GM12878 (cell line): ENCODE measurements around the gene RAB21. TPM values are rescaled to one million over a fixed set of nuclear protein-coding genes. Genes with fewer than 3 reads are reported as not detected.

ENCODE experiments used
- ATAC-seq: fragments of 200-7000 bp; cut with Tn5 transposase; 3 replicates; pipeline ENCODE4 v1.9.1; 2020; ENCODE audit warnings: mild to moderate bottlenecking, moderate library complexity
- BruUV-seq: library from RNA; stranded (reverse); fragments of 400-500 nt; replicated peaks from 2 replicates; lab custom pipeline; 2021; lab: Mats Ljungman, UMichigan
- CTCF ChIA-PET: fragments of 300-600 bp; sonication (Branson Sonifier 250); formaldehyde crosslinking; extraction: SDS; loops from one replicate; lab custom pipeline; 2021; ENCODE audit warnings: inconsistent platforms; lab: Yijun Ruan, JAX
- POLR2A ChIA-PET: fragments of 350-600 bp; formaldehyde crosslinking; extraction: SDS; loops from one replicate; lab custom pipeline; 2021; ENCODE audit warnings: inconsistent platforms; lab: Charles Lee
- RAD21 ChIA-PET: fragments of 300-600 bp; sonication (Branson Sonifier 250); formaldehyde crosslinking; loops from one replicate; lab custom pipeline; 2023; ENCODE audit warnings: antibody characterized with exemption; ENCODE audit not compliant: unreplicated experiment; lab: Charles Lee
- SMC1A ChIA-PET: fragments of 300-600 bp; sonication (Branson Sonifier 250); formaldehyde crosslinking; loops from one replicate; lab custom pipeline; 2023; ENCODE audit not compliant: unreplicated experiment, uncharacterized antibody; lab: Charles Lee
- DNase-seq: peaks from one replicate; pipeline ENCODE4 v3.0.0-alpha.2; 2011; ENCODE audit warnings: low read depth, low spot score
- FAIRE-seq: peaks from 3 replicates; lab custom pipeline; 2011; peaks lifted over from hg19 to GRCh38; lab: Jason Lieb, UNC
- H2AFZ ChIP-seq: 2 replicates; pipeline ENCODE4 v1.6.0; 2011; ENCODE audit warnings: low read depth, low read length, control low read depth; ENCODE audit not compliant: control insufficient read depth
- H3K27ac ChIP-seq: 2 replicates; pipeline ENCODE4 v1.5.1; 2011; ENCODE audit warnings: control low read depth; ENCODE audit not compliant: control insufficient read depth, insufficient read depth
- H3K27me3 ChIP-seq, 2 experiments: replicated peaks in 1 of 2; 2 replicates each; pipeline versions ENCODE4 v1.6.0 to v1.6.1; 2011; ENCODE audit warnings: low read length in 1 of 2; ENCODE audit not compliant: control insufficient read depth in 2 of 2, insufficient read depth in 2 of 2
- H3K36me3 ChIP-seq, 2 experiments: 2 replicates each; pipeline ENCODE4 v1.5.1; 2011; ENCODE audit warnings: low read length in 1 of 2; ENCODE audit not compliant: control insufficient read depth in 2 of 2, insufficient read depth in 2 of 2
- H3K4me1 ChIP-seq: 2 replicates; pipeline ENCODE4 v1.6.1; 2011; ENCODE audit warnings: mild to moderate bottlenecking, low read length, moderate library complexity, mixed read lengths; ENCODE audit not compliant: control insufficient read depth, insufficient read depth
- H3K4me2 ChIP-seq: 2 replicates; pipeline ENCODE4 v1.6.0; 2011; ENCODE audit warnings: control low read depth; ENCODE audit not compliant: control insufficient read depth, insufficient read depth
- H3K4me3 ChIP-seq: fragments of 200-600 bp; sonication (generic); 2 replicates; pipeline ENCODE4 v1.5.1; 2016
- H3K79me2 ChIP-seq: 2 replicates; pipeline ENCODE4 v1.6.0; 2011; ENCODE audit warnings: low read length; ENCODE audit not compliant: control insufficient read depth, insufficient read depth
- H3K9ac ChIP-seq: 2 replicates; pipeline ENCODE4 v1.8.0; 2011; ENCODE audit warnings: low read length, control low read depth, mixed read lengths; ENCODE audit not compliant: control insufficient read depth, insufficient read depth
- H3K9me3 ChIP-seq: replicated peaks from 3 replicates; pipeline ENCODE4 v1.5.1; 2011; ENCODE audit warnings: mild to moderate bottlenecking, low read length; ENCODE audit not compliant: control insufficient read depth, insufficient read depth
- H4K20me1 ChIP-seq: 2 replicates; pipeline ENCODE4 v1.6.0; 2011; ENCODE audit not compliant: control insufficient read depth, insufficient read depth
- E2F8 ChIP-seq: fragments of 450-650 bp; IDR thresholded peaks from 2 replicates; pipeline ENCODE4 v1.6.1; 2018; ENCODE audit warnings: mild to moderate bottlenecking, low read depth, moderate library complexity; ENCODE audit not compliant: partially characterized antibody
- ELK1 ChIP-seq: IDR thresholded peaks from 2 replicates; pipeline ENCODE4 v1.6.1; 2012; ENCODE audit warnings: low read depth, low read length, improper control_type of control experiment
- KAT2A ChIP-seq: conservative IDR thresholded peaks from 2 replicates; pipeline ENCODE4 v1.6.1; 2011; ENCODE audit warnings: low read depth, low read length; ENCODE audit not compliant: control insufficient read depth
- MEF2A ChIP-seq: IDR thresholded peaks from 2 replicates; pipeline ENCODE4 v1.6.1; 2011; ENCODE audit warnings: low read depth, mild to moderate bottlenecking, low read length, moderate library complexity; ENCODE audit not compliant: insufficient read depth
- MEF2B ChIP-seq: fragments of 450-650 bp; IDR thresholded peaks from 2 replicates; pipeline ENCODE4 v1.6.1; 2018; ENCODE audit warnings: mild to moderate bottlenecking, moderate library complexity; ENCODE audit not compliant: partially characterized antibody, poor library complexity, severe bottlenecking
- NR2C1 ChIP-seq: fragments of 450-650 bp; IDR thresholded peaks from 2 replicates; pipeline ENCODE4 v1.6.1; 2017; ENCODE audit warnings: antibody characterized with exemption, mild to moderate bottlenecking, moderate library complexity
- NRF1 ChIP-seq: conservative IDR thresholded peaks from 2 replicates; pipeline ENCODE4 v1.6.1; 2011; ENCODE audit warnings: mild to moderate bottlenecking, low read depth, low read length, improper control_type of control experiment
- POLR2A ChIP-seq: IDR thresholded peaks from 2 replicates; pipeline ENCODE4 v1.6.1; 2011; ENCODE audit warnings: low read depth, mild to moderate bottlenecking, low read length
- TAF1 ChIP-seq: IDR thresholded peaks from 2 replicates; pipeline ENCODE4 v1.6.1; 2011; ENCODE audit warnings: mild to moderate bottlenecking, low read depth, low read length, borderline replicate concordance
- TBL1XR1 ChIP-seq: IDR thresholded peaks from 2 replicates; pipeline ENCODE4 v1.6.1; 2012; ENCODE audit warnings: low read depth, low read length, improper control_type of control experiment
- TCF3 ChIP-seq: IDR thresholded peaks from 2 replicates; pipeline ENCODE4 v1.6.1; 2012; ENCODE audit warnings: low read depth, mild to moderate bottlenecking, low read length, borderline replicate concordance; ENCODE audit not compliant: insufficient read depth
- WRNIP1 ChIP-seq: IDR thresholded peaks from 2 replicates; pipeline ENCODE4 v1.6.1; 2011; ENCODE audit warnings: low read depth, low read length, improper control_type of control experiment, borderline replicate concordance
- WGBS: methylation state at CpG from one replicate; pipeline ENCODE4 v1.1.6; 2016; ENCODE audit warnings: low lambda C conversion rate; ENCODE audit not compliant: insufficient replicate concordance, insufficient coverage; ENCODE audit errors: missing lambda C conversion rate; 5-methylcytosine and 5-hydroxymethylcytosine counted together
- in situ Hi-C: fragments of 300-500 bp; cut with MboI; formaldehyde crosslinking; loops from 9 replicates; pipeline ENCODE4 v1.14.3; 2018; ENCODE audit warnings: mixed read lengths
- intact Hi-C: fragments of 100-400 bp; cut with micrococcal nuclease; formaldehyde crosslinking; loops from one replicate; pipeline ENCODE4 v1.14.2; 2022; ENCODE audit not compliant: unreplicated experiment
- polyA plus RNA-seq, 11 experiments: library from polyadenylated mRNA; depleted of rRNA in 4 of 11; unstranded in 6 of 11; stranded (reverse) in 5 of 11; fragments of >200 nt; fragmentation: Nextera tagmentation in 4 of 11; fragmentation: Illumina TruSeq in 1 of 11; extraction: Ambion mirVana in 4 of 11; extraction: Trizol in 1 of 11; gene quantifications; 1 replicate in 1 of 11; 2 replicates in 10 of 11; pipeline versions ENCODE4 v1.2.1 to v1.2.3, GENCODE V29; 2011 to 2016; ENCODE audit warnings: inconsistent platforms in 2 of 11, missing spikeins in 2 of 11, low read depth in 1 of 11
- total RNA-seq, 4 experiments: library from RNA; depleted of rRNA in 3 of 4; stranded (reverse); fragments of >200 nt in 3 of 4; fragmentation: Illumina TruSeq in 1 of 4; extraction: Trizol in 1 of 4; gene quantifications; 2 replicates each; pipeline versions ENCODE4 v1.2.1 to v1.2.3, GENCODE V29; 2013 to 2021

Gene RAB21
- total and polyA plus RNA-seq, 10 of the 15 experiments (the other 5 are each of a cell fraction or from before 2014, with no cell fraction given): 2.8 to 42.8 (median 16.1) TPM

DNA sequence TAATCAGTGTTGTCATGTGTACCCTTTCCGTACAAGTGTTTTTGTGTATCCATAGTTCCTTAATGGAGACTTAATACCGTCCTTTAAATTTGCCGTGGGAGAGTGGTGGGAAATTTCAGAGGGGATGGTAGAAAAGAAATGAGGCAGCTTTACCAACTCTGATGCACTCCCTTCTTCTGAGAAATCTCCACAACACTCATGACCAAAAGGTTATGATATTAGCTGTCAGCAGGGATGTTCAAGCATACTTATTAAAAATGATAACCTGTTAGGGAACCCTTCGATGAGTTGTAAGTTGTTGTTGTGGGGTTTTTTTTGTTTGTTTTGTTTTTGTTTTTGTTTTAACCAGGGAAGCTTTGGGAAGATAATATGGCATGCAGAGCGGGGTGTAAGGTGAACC, 12.5 kb downstream of the RAB21 start:
- in situ Hi-C loops: no loop called here
- Histone ChIP-seq H3K9ac (no peak overlapping the region), H3K4me1 (no peaks in the 10 kb centered on the region), H3K9me3 (peaks cover 19% of the 10 kb centered on the region), H3K4me3 (no peak overlapping the region), H3K4me2 (no peak overlapping the region), H2AFZ (no peak overlapping the region)
- no peak for FAIRE-seq
- 33% methylated on average over 5 of the region's 5 CpGs for WGBS
- TF ChIP-seq NRF1 (no peak), NR2C1 (no peak)
- TF ChIP-seq, all 136 proteins: peak for 0
- Histone ChIP-seq H4K20me1 (no peaks in the 10 kb centered on the region), H3K79me2 (peaks cover 66% of the 10 kb centered on the region), H3K27ac (no peak overlapping the region), H3K36me3 (peaks cover 0 to 6% of the 10 kb centered on the region in 2 experiments), H3K27me3 (no peaks in the 10 kb centered on the region)
- no peak; the same call in 2 of the 3 replicates for ATAC-seq
- RAD21 ChIA-PET: interaction anchor here (1.1 to 1.9 kb wide), 2 partner anchors 12 to 131 kb away, joined by 3 to 7 read pairs; partner anchors contain the start of gene RAB21
- CTCF ChIA-PET: interaction anchor here (1.1 to 3.6 kb wide), 6 partner anchors 9 to 20 kb away, joined by 3 to 26 read pairs (median 4); partner anchors contain the start of gene RAB21
- POLR2A ChIA-PET: interaction anchor here (1.2 kb wide), 1 partner anchor 8 kb away, joined by 7 read pairs; no protein-coding TSS in a partner anchor
- intact Hi-C loops: no loop called here
- no peak for DNase-seq
- SMC1A ChIA-PET: interaction anchor here (1.0 to 2.3 kb wide), 8 partner anchors 9 to 130 kb away, joined by 3 to 11 read pairs (median 5); no protein-coding TSS in a partner anchor
- no TSS peak for BruUV-seq

- ChIA-PET POLR2A (interaction anchor here (1.1 kb wide), 1 partner anchor 14 kb away, joined by 3 read pairs; the partner anchor contains the start of gene RAB21), RAD21 (interaction anchor here (1.0 to 1.3 kb wide), 2 partner anchors 10 to 82 kb away, joined by 3 read pairs; no protein-coding TSS in a partner anchor), CTCF (interaction anchor here (1.0 to 3.6 kb wide), 2 partner anchors 11 to 13 kb away, joined by 5 to 26 read pairs; no protein-coding TSS in a partner anchor), SMC1A (no interaction called here)
- Histone ChIP-seq H3K27ac (no peak overlapping the region), H3K4me2 (no peak overlapping the region), H3K36me3 (peaks cover 0 to 10% of the 10 kb centered on the region in 2 experiments), H3K4me1 (no peaks in the 10 kb centered on the region), H3K9me3 (peaks cover 9% of the 10 kb centered on the region), H3K4me3 (no peak overlapping the region), H3K9ac (no peak overlapping the region), H3K79me2 (peaks cover 52% of the 10 kb centered on the region), H2AFZ (no peak overlapping the region), H4K20me1 (no peaks in the 10 kb centered on the region), H3K27me3 (no peaks in the 10 kb centered on the region)
- DNase-seq (no peak), ATAC-seq (peak; percentile 64), FAIRE-seq (no peak)
- intact Hi-C loops: no loop called here
- in situ Hi-C loops: no loop called here
- WGBS: 69% methylated on average over 2 of the region's 2 CpGs
- no TSS peak for BruUV-seq
- TF ChIP-seq TCF3 (no peak), MEF2B (no peak), ELK1 (no peak), TAF1 (no peak), KAT2A (no peak), E2F8 (no peak), MEF2A (no peak), TBL1XR1 (no peak), WRNIP1 (no peak), POLR2A (no peak)
Measured at GRCh38 chr12:71768900-71769299, 14.2 kb downstream of the RAB21 start.
